ENCODE data around the gene GTF3C1.
A peak's percentile ranks its signal among the peaks of the same experiment; 100 is the strongest.

Gene GTF3C1

GRCh38 chr16:27566417-27566816 lies 16.7 kb upstream of the GTF3C1 start:
- peak; percentile 11 to 52 (median 36) for DNase-seq

DNA sequence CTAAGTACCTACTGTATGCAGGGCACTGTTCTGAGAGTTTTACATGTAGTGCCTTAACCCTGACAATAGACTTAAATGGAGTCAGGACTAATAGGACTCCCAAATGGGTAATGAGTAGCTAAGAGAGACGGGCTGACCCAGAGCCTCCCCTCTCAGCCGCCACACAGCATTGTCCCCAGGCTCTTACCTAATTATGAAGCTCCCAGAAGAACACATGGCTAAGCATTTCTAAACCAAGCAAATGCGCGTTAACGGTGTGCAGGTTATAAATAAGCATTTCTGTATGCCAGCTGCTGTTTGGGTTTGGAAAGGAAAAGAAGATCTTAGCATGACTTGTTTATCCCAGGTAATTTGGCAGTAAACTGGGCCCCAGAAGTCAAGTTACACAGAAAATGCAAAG lies 14.5 kb upstream of the GTF3C1 start:
- no peak for DNase-seq

- no peak for DNase-seq
Observed at GRCh38 chr16:27561216-27561615, 11.5 kb upstream of the GTF3C1 start.

DNA sequence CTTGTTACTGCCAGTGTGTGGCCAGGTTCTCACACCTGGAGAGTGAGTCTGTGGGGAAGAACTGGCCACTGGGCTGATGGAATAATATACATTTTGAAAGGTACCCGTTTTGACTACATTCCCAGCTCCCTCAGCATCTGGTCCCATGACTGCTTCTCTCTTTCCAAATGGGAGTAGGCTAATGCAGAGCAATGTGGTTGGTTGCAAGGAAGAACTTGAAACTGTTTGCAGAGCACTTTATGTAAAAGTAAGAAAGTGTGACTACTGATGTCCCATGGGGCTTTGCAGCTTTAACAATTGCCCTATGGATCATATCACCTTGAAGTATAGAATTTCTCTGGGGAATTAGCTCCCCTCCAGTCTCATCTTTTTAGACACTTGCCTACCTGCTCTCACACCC lies 9.2 kb upstream of the GTF3C1 start:
- DNase-seq, result no peak

DNA sequence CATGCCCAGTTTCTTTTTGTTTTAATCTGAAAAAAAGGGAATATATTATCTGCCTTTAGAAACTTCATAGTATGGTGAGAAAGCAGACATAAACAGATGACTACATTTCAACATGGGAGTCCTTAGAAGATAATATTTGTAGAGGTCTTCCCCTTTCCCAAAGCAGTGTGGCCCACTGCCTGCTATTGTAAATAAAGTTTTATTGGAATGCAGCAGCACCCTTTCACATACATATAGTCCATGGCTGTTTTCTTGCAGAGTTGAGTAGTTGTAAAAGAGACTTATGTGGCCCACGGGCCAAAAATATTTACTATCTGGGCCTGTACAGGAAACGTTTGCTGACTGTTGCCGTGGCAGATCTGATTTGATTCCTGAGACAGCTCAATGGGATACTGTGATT lies 8.7 kb upstream of the GTF3C1 start:
- DNase-seq, result no peak

DNA sequence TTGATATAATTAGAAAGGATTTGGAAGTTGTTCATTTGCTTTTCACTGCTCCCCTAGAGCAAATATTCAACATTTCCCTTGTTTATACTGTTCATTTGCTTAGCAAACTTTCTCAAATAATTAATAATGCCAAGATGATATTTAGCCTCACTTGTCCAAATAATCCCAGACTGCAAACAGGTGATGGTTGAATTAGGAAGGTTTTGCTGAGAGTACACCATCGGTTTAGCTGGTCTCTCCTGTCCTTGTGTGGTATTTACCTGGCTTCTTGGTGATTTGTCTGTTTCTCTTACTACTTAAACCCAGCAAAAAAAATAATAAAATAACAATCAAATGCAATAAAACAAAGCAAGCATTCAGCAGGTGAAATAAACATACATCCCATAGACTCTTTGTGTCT lies 6.8 kb upstream of the GTF3C1 start:
- DNase-seq, result no peak

GRCh38 chr16:27551036-27551435 lies 1.3 kb upstream of the GTF3C1 start:
- DNase-seq, result no peak

- DNase-seq, result no peak
Observed at GRCh38 chr16:27550582-27550920, 838 bp upstream of the GTF3C1 start.

- no peak for DNase-seq
Observed at GRCh38 chr16:27549464-27549745, 308 bp downstream of the GTF3C1 start.

- DNase-seq, result no peak
Observed at GRCh38 chr16:27547851-27548250, 1.9 kb downstream of the GTF3C1 start.

DNA sequence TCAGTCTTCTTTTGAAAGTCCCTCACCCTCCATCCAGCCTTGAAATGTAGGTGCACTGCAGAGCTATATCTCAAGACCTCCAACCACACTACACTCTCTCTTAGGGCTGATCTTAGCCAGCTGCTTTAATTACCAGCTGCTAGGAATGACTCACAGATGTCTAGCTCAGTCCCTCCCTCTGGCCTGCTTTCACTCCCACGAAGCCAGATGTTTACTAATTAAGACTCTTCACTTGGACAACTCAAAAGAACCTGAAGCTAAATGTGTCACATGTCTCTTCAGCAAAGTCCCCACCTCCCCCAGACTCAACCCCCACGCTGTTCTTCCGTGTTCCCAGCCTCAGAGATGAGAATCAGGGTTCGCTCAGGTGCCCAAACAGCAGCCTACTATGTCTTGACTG lies 2.6 kb downstream of the GTF3C1 start:
- peak in 2 of 4 experiments; percentile 8 to 20 for DNase-seq

GRCh38 chr16:27544671-27545070 lies 5.0 kb downstream of the GTF3C1 start:
- no peak for DNase-seq

GRCh38 chr16:27543801-27544200 lies 5.9 kb downstream of the GTF3C1 start:
- no peak for DNase-seq

- DNase-seq, result no peak
Observed at GRCh38 chr16:27539636-27540035, 10.1 kb downstream of the GTF3C1 start.

- DNase-seq, result no peak
Observed at GRCh38 chr16:27539120-27539519, 10.6 kb downstream of the GTF3C1 start.

- DNase-seq, result no peak
Observed at GRCh38 chr16:27538528-27538927, 11.2 kb downstream of the GTF3C1 start.

DNA sequence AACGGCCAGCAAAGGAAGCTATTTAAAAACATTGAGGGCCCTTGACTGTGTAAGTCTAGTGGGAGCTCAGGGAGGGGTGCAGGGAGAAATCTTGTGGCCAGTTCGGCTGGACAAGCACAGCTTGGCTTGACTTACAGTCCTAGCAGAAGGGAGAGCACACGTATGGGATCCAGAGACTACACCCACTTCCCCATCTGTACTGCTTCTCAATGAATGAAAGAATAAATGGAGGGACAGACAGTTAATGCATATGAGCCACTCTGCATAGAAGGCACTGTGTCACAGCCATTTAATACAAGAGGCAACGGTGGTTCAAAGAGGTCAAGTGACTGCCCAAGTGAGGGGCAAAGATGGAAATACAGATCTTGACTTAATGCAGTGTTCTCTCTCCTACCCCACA lies 15.5 kb downstream of the GTF3C1 start:
- no peak for DNase-seq

DNA sequence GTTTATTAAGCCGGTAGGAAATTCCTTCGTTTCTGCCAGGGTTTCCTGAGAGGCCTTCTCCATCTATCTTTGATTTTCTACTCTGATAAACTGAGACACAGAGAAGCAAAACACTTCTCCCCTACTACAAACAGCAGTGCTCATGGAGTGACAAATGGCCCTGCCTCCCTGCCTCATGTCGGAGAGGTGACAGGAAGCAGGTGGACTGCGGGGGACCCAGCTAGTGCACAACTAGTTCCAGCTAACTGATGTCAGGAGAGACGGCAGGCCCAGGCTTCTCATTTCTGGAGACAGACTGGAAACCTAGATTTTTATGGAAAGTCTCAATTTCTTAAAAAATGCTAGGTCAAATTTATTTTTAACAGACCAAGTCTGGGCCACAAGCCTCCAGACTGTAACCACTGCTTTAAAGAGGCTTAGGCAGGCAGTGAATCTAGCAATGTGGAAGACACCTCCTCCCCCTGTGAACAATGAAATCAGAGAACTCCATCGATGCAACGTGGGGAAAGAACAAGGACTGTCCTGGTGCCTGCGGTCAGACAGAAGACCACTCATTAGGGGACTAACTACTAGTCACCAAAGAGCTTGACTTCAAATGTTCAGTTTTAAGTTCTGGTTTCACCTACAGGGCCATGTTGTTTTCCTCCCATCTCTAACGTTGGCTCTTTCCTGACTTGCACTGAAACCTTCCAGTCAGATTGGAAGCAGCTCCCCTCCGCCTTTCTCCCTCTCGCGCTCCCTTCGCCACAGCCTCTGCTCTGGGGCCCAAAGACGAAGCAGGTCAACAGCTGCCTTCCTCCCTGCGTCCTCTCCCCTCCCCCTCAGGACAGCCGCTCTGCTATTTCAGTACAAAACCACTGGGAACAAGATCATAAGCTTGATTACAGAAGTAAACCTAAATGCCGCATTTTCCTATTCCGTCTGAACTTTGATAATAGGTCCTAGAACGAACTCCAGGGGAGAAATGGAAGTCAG lies 17.6 kb downstream of the GTF3C1 start:
- DNase-seq, result peak in 1 of 4 experiments; percentile 5

DNA sequence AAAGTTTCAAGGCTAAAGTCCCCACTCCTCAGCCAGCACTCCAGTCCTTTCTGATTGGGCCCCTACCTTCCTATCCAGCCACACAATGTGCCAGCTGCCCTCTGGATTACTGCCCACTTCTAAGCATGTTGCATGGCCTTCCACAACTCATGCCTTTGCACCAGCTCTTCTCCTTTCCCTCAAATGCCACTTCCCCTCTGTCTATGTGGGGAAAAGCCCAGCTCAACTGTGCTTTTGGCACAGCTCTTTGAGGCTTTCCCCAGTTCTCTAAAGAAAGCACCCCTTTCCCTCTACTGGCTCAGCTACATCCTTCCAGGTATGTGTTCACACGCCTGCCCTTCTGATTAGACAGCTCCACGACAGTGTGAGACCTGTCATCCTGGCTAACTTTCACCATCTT lies 18.5 kb downstream of the GTF3C1 start:
- peak; percentile 31 to 65 (median 57) for DNase-seq

DNA sequence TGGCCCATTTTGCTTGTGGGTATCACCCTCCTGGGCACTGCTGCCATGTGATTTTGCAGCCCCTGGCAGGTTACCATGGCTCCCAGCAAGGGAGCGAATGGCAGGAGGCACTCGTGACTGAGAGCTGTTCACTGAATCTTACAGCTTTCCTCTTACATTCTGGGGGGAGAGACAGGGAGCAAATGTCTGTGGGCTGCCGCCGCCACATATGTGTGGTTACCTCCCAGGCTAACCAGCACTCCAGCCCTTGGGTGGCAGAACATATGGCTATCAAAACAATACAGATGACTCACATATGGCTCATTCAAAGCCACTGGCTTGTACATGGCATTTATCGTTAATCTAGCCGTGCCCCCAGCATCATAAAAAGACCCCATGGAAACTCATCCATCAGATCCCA lies 19.8 kb downstream of the GTF3C1 start:
- no peak for DNase-seq

DNA sequence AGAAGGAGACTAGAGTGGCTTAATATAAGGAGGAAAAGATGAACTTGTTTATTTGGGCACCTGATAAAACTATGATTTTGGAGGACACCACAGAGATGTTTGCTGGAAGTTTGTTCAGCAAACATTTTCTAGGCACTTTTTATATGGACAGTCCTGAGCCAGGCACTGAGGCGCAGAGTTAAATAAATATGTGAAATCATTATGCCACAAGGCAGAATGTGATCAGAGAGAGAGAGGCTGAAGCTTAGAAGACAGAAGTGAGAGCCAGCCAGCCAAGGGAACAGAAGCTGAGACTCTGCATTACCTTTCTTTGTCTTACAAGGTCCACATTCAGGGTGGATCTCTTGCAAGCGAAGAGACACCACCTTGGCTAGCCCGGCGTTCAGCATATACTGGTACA lies 21.4 kb downstream of the GTF3C1 start:
- no peak for DNase-seq

DNA sequence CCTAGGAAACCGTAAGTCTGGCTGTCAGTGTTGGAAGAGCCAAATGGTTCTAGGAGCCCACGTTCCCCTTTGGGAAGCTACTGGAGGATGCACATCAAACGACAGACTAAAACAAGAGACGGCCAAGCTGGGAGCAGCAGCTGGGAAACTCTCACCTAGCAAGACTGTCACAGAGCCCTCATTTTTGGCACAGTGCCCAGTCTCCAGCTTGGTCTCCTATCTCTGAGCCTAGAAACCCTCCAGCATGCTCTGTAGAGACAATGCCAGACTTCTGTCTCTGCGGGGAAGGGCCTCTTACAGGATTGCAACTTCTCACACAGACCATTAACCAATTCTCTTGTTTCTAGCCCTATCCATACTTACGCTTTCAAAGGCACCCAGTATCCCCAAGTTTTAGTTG lies 23.5 kb downstream of the GTF3C1 start:
- no peak for DNase-seq

- DNase-seq, result peak in 1 of 4 experiments; percentile 11
Observed at GRCh38 chr16:27522173-27522707, 27.5 kb downstream of the GTF3C1 start.

- no peak for DNase-seq
Observed at GRCh38 chr16:27520982-27521673, 28.6 kb downstream of the GTF3C1 start.

Data from suppressor macrophage (primary cell).